ENCODE data around the gene KRT24.

- TF ChIP-seq YY1 (IDR thresholded peaks at IDR 0.05; ENCODE audit: insufficient read depth, insufficient read length) (no peak), SUZ12 (IDR thresholded peaks at IDR 0.05; ENCODE audit: extremely low read depth, insufficient read depth, insufficient read length) (no peak)
Measured at GRCh38 chr17:40697297-40697696, 6.3 kb downstream of the KRT24 start.

Data from NT2/D1 (cell line).